ENCODE data around the gene NR2C1.

Gene NR2C1

GRCh38 chr12:95088379-95088778, 15.0 kb upstream of the NR2C1 start:
- in situ Hi-C loops (cut with HindIII; ENCODE audit: low sequenced_read_pairs) = no loop called here

- in situ Hi-C loops (cut with HindIII; ENCODE audit: low sequenced_read_pairs) = no loop called here
These were observed 12.2 kb upstream of the NR2C1 start for GRCh38 chr12:95085612-95086011.

DNA sequence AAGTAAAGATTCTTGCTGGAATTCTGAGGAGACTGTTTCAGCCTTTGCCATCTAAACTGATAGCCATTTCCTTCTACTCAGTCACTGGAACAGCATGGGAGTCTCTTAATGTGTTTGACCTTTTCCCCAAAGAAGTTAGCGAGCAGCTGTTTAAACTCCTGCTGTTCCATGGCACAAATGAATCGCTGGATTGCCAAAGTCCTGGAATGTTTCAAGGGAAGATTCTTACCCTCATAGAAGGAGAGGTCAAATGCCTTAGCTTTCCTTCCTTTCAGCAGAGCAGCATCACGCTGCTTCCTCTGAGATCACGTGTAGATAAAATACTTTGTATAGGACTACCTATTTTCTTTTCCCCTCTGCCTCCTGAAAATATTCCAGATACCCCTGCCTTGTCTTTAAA, 10.5 kb upstream of the NR2C1 start:
- in situ Hi-C loops (cut with HindIII; ENCODE audit: low sequenced_read_pairs) = no loop called here

GRCh38 chr12:95083471-95083870, 10.1 kb upstream of the NR2C1 start:
- in situ Hi-C loops (cut with HindIII; ENCODE audit: low sequenced_read_pairs) = no loop called here

DNA sequence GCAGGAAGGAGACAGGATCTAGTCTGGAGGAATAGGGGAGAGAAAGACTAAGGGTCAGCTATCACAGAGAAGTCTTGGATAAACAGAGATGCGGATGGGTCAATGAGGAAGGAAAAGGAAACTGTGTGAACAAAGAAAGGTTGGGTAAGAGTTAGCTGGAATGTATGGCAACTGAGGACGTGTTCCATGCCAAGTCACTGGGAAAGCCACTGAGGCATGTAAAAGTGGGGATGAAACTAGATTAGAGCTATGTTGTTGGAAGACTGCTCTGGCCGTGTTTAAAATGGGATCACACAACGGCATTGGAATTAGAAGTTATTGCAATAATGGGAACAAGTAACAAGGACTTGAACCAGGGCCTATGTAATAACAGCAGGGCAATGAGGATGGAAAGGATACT, 3.9 kb upstream of the NR2C1 start:
- in situ Hi-C loops (cut with HindIII; ENCODE audit: low sequenced_read_pairs) = no loop called here

GRCh38 chr12:95074766-95075165, 1.3 kb upstream of the NR2C1 start:
- in situ Hi-C loops (cut with HindIII; ENCODE audit: low sequenced_read_pairs) = loop anchor here (5.0 kb wide), 2 partner anchors 87 to 202 kb away; no protein-coding TSS in a partner anchor

GRCh38 chr12:95073698-95074520, 491 bp upstream of the NR2C1 start:
- in situ Hi-C loops (cut with HindIII; ENCODE audit: low sequenced_read_pairs) = loop anchor here (5.0 kb wide), 2 partner anchors 87 to 202 kb away; no protein-coding TSS in a partner anchor

- in situ Hi-C loops (cut with HindIII; ENCODE audit: low sequenced_read_pairs) = loop anchor here (5.0 kb wide), 2 partner anchors 83 to 198 kb away; no protein-coding TSS in a partner anchor
These were observed 3.0 kb downstream of the NR2C1 start for GRCh38 chr12:95070378-95070777.

DNA sequence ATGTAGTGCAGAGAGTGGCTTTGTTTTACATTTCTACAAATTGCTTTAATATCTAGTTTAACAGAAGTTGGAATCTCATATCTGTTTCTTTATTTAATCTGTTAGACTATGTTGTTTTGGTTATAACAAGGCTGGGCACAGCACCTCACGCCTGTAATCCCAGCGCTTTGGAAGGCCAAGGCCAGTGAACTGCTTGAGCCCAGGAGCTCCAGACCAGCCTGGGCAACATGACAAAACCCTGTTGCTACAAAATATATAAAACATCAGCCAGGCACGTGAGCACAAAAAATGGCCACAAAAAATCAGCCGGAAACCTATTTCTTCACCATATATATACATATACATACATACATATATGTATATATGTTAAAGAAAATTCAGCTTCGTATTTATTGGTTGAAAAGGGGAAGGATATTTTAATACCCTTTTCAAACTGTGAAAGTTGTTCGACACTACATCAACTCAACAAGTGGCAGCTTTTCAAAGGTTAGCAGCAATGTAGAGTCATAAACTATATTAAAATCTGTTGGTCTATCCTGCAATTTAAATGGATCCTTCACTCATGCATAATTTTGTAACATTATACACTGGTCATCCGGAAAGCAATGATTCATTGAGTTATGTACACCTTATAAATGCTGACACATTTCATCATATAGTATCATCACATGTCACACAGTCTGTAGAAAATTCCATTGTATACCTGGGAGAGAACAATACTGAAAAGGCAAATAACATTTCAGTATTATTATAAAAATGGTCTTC, 7.1 kb downstream of the NR2C1 start:
- in situ Hi-C loops (cut with HindIII; ENCODE audit: low sequenced_read_pairs) = no loop called here

DNA sequence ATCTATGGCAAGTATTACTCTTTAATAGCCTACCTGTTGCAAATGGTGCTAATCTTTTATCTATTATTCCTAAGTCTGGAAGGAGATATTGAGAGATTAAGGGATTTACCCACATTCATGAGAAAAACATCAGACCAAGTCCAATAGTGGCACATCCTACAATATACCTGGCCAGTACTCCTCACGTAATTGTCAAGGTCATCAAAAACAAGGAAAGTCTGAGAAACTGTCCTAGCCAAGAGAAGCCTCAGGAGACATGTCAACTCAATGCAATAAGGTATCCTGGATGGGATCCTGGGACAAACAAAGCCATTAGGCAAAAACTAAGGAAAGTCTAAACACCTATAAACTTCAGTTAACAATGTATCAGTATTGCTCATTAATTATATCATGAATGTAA, 12.5 kb downstream of the NR2C1 start:
- in situ Hi-C loops (cut with HindIII; ENCODE audit: low sequenced_read_pairs) = no loop called here

GRCh38 chr12:95059984-95060383, 13.4 kb downstream of the NR2C1 start:
- in situ Hi-C loops (cut with HindIII; ENCODE audit: low sequenced_read_pairs) = loop anchor here (5.0 kb wide), 1 partner anchor 148 kb away; no protein-coding TSS in a partner anchor

DNA sequence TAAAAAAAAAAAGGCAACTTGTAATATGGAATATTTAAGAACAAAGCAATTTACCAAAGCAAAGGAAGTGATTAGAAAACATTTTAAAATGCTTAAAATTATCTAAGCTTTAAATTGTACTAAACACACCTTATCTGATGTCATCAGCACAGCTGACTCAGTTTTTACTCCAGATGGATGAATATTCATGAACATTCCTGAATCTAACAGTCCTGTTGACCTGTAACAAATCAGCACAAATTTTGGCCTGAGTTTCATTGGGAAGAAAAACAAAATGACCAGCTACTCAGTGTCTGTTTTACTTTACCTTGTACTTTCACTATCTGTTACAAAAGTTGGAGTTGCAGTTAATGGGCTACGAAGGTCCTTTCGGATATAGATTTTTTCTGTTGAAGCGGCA, 16.0 kb downstream of the NR2C1 start:
- in situ Hi-C loops (cut with HindIII; ENCODE audit: low sequenced_read_pairs) = loop anchor here (5.0 kb wide), 1 partner anchor 145 kb away; no protein-coding TSS in a partner anchor

DNA sequence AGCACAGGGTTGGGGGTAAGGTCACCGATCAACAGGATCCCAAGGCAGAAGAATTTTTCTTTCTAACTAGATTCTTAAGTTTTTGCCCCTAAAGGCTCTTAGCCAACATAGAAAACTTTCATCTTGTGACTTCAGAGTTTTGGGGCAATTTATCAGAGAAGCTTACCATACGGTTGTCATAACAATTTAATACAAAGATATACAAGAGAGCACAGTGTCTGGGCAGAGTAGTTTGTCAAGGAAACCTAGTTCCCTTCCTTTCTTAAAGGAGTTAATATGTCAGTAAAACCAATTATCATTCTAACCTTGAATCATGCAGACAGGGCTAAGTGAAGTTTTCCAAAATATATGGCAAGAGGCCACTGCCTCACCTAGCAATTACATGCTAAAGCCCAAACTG, 18.4 kb downstream of the NR2C1 start:
- in situ Hi-C loops (cut with HindIII; ENCODE audit: low sequenced_read_pairs) = loop anchor here (5.0 kb wide), 1 partner anchor 143 kb away; no protein-coding TSS in a partner anchor

GRCh38 chr12:95054206-95054605, 19.2 kb downstream of the NR2C1 start:
- in situ Hi-C loops (cut with HindIII; ENCODE audit: low sequenced_read_pairs) = no loop called here

- in situ Hi-C loops (cut with HindIII; ENCODE audit: low sequenced_read_pairs) = no loop called here
These were observed 22.2 kb downstream of the NR2C1 start for GRCh38 chr12:95051241-95051640.

GRCh38 chr12:95037906-95038305, 35.5 kb downstream of the NR2C1 start:
- in situ Hi-C loops (cut with HindIII; ENCODE audit: low sequenced_read_pairs) = no loop called here

DNA sequence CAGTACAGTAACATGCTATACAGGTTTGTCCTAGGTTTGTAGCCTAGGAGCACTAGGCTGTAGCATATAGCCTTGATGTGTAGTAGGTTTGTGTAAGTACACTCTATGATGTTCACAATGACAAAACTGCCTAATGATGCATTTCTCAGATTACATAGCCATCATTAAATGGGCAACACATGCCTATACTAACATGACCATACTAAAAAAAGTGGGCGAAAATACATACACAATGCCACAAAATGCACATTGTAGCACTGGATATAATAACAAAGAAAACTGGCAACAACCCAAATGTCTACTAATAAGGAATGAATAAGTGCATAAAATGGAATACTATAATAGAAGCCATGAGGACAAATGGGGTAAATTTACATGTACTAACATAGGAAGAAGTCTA, 38.7 kb downstream of the NR2C1 start:
- in situ Hi-C loops (cut with HindIII; ENCODE audit: low sequenced_read_pairs) = loop anchor here (5.0 kb wide), 1 partner anchor 162 kb away; no protein-coding TSS in a partner anchor

GRCh38 chr12:95022477-95022876, 50.9 kb downstream of the NR2C1 start:
- in situ Hi-C loops (cut with HindIII; ENCODE audit: low sequenced_read_pairs) = no loop called here

GRCh38 chr12:95017482-95017881, 55.9 kb downstream of the NR2C1 start:
- in situ Hi-C loops (cut with HindIII; ENCODE audit: low sequenced_read_pairs) = no loop called here

- in situ Hi-C loops (cut with HindIII; ENCODE audit: low sequenced_read_pairs) = no loop called here
These were observed 57.3 kb downstream of the NR2C1 start for GRCh38 chr12:95016120-95016519.

DNA sequence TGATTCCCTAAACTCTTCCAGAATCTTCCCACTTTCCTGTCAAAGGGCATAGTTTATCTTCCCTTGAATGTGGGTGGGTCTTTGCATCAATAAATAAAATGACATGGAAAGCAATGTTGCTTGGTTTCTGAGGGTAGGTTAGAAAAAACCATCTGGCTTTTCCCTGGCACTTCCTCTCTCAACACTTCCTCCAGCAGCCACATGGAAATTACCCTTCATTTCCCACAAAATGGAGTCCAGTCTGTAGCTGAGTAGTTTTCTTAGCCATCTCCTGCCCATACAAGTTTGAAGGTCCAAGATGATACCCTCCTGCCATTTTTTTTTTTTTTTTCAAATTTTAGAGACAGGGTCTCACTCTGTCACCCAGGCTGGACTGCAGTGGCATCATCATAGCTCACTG, 58.9 kb downstream of the NR2C1 start:
- in situ Hi-C loops (cut with HindIII; ENCODE audit: low sequenced_read_pairs) = no loop called here

DNA sequence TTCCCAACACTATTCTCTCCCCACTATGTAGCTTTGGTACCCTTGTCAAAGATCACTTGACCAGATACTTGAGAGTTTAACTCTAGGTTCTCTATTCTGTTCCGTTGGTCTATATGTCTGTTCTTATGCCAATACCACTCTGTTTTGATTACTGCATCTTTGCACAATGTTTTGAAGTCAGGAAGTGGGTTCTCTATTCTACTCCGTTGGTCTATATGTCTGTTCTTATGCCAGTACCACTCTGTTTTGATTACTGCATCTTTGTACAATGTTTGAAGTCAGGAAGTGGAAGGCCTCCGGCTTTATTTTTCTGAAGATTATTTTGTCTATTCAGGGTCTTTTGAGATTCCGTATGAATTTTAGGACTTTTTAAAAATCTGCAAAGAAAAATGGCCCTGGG, 67.2 kb downstream of the NR2C1 start:
- in situ Hi-C loops (cut with HindIII; ENCODE audit: low sequenced_read_pairs) = no loop called here

Measured in endothelial cell of hepatic sinusoid (primary cell).